GM18873 (cell line): ENCODE data around the gene TMEM164.

Source experiments
- ATAC-seq: cut with Tn5 transposase; IDR thresholded peaks from one replicate; pipeline ENCODE4 v1.9.1; 2021; ENCODE audit warnings: mild to moderate bottlenecking, moderate library complexity, moderate number of reproducible peaks; ENCODE audit not compliant: unreplicated experiment, low FRiP score

Gene TMEM164

DNA sequence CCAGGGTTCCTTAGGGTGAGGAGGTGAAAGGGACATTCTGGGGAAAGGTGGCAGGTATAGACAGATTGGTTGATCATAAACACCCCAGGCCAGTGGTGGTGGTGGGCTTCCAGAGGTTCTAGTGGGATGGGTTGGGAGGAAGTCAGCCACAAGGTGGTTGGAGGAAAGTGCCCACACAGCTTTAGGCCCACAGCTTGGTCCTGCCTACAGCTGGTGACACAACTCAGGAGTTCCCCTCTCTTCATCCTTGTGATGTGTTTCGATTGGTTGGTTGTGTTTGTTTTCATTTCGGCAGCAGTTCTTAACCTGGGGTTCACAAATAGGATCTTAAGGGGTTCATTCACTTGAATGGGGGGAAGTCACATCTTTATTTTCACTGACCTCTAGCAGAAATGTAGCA is 157.0 kb downstream of the TMEM164 start:
- no peak for ATAC-seq

DNA sequence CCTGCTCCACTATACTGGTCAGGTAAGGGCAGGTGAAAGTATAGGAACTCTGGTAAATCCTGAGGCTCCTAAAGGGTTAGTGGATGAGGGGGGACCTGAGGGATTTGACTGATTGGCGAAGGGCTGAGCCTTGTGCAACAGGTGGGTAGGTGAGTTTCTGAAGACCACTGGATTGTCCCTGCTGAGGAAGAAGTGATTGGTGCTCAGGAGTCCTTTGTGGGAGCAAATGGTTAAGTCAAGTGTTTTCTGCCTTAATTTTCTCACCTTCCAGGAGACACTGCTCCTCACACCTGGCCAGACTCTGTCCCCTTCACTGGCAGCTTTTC is 158.4 kb downstream of the TMEM164 start:
- ATAC-seq: no peak

DNA sequence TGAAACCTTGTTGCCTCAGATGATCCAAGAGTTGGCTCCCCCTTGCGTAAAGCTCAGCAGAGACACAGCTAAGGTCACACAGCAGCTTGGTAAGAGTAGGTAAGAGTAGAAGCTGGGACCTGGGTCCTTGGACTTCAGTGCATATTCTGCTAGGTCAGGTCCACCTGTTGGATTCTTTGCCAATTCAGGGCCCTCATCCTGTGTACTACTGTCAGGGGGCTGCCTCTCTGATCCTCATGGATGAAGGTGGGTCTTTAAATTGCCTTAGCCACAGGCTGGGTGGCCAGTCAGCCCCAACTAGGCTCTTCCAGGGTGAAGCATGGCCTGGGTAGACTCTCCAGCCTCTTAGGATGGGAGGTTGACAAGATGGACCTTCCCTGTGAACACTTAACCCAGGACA is 159.2 kb downstream of the TMEM164 start:
- no peak for ATAC-seq

DNA sequence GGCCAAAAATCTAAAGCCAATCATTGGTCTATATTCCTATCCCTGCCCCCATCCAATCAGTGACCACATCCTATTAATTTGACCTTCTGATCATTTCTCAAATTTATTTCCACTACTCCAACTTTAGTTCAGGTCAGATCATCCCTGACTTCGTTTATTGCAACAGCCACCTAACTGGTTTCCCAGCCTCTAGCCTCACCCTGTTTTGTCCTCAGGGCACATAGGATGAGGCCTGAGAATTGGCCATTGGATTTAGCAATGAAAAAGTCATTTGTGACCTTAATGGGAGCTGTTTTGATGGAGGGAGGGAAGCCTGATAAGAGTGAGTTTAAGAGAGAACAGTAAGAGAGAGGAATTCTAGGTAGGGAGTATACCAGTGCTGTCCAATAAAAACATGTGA is 160.0 kb downstream of the TMEM164 start:
- no peak for ATAC-seq

DNA sequence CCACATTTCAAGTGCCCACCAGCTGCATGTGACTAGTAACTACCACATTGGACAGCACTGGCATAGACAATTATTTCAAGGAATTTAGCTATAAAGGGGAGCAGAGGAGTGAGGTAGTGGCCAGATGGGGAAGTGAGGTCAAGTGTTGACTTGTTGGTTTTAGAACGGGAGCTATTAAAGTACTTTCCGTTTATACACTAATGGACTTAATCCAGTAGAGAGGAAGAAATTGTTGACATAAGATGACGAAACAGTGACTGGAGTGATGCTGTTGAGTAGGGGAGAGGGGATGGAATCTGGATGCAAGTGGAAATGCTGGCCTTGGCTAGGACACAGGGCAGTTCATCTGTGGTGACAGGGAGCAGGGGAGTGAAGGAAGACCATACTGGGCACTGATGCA is 160.6 kb downstream of the TMEM164 start:
- ATAC-seq: no peak

DNA sequence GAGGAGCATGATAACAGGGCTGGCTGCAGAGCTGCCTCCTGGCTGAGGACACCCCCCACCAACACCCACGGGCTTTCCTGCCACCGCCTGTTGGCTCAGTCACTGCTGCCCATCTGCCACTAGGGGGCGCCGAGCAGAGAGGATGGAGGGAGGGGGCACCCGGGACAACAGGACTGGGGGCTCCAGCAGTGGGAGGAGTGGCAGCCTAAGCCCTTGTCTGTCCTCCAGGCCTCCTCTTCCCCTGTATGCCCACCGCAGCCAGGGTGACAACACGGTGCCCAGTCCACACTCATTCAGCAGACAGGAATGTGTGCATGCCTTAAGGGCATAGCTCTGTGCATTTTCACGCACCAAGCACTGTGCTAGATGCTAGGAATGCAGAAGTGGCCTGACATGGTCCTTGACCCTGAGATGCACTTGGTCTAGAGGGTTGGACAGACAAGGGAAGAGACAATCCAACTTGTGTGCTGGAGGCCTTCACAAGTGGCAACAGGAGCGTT is 165.1 kb downstream of the TMEM164 start:
- ATAC-seq: no peak

DNA sequence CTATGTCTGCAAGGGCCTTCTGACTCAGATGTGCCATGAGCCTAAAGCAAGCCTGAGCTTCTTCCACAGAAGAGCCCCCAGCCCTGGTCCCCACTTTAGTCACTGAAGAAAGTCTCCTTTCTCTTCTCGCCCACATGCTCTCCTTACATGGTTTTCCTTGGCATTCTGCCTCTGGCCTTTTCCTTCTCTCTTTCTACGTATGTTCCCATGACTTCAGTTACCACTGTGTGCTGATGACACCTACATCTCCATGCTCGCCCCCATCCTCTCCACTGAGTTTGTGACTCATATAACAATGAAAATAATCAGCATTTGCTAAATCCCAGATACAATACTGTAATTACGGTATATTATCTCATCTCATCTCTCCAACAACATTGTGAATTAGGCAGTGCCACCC is 165.7 kb downstream of the TMEM164 start:
- no peak for ATAC-seq

DNA sequence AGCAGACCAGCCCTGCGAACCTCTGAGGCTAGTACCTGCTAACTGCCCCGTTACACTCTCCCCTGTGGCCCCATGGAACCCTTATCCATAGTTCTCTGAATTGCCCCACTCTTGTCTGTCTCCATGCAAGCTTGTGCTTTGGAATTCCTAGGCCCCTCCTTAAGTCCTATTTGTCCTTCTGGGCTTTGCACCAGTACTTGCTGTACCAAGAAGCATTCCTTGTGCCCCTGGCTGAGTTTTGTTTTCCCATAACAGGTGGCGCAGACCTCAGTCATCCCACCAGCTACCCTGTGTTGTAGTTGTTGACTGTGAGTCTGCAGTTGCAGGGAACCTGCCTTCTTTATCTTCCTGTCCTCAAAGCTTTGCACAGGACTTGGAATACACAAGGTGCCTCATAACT is 167.1 kb downstream of the TMEM164 start:
- ATAC-seq: no peak

DNA sequence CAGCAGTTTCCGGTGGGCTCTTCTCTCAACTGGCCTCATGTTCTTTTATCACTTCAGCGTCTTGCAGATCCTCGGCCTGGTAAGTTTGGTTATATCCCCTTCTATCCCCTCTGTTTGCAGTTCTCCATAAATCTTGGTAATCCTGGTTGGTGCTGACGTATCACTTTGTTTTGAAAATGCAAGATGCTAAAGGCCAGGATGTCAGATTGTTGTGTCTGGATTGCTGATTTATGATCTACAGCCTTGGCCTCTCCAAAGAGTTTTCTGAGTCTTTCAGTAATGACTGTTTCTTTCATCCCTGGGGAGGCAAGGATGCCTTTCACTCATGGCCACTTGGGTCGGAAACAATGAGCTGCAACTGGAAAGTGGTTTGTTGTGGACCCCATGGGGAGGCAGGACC is 168.5 kb downstream of the TMEM164 start:
- no peak for ATAC-seq

DNA sequence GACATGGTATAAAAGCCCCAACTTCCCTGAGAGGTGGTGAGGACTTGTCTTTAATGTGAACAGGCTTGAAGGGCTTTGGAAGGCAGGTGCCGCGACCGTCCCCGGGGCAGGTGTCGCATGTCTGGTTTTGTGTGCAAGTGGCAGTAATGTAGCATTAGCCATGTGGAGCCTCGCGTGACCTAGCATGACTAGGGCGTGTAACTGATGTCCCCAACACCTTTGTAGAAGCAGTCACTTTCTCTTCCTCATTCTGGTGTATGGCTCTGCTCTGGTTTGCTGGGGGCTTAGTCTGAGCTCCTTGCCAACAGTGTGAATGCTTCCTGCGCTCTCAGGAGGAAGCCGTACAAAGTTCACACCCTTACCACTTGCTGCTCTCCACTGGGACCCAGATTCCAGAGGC is 169.3 kb downstream of the TMEM164 start:
- peak; percentile 96 for ATAC-seq

DNA sequence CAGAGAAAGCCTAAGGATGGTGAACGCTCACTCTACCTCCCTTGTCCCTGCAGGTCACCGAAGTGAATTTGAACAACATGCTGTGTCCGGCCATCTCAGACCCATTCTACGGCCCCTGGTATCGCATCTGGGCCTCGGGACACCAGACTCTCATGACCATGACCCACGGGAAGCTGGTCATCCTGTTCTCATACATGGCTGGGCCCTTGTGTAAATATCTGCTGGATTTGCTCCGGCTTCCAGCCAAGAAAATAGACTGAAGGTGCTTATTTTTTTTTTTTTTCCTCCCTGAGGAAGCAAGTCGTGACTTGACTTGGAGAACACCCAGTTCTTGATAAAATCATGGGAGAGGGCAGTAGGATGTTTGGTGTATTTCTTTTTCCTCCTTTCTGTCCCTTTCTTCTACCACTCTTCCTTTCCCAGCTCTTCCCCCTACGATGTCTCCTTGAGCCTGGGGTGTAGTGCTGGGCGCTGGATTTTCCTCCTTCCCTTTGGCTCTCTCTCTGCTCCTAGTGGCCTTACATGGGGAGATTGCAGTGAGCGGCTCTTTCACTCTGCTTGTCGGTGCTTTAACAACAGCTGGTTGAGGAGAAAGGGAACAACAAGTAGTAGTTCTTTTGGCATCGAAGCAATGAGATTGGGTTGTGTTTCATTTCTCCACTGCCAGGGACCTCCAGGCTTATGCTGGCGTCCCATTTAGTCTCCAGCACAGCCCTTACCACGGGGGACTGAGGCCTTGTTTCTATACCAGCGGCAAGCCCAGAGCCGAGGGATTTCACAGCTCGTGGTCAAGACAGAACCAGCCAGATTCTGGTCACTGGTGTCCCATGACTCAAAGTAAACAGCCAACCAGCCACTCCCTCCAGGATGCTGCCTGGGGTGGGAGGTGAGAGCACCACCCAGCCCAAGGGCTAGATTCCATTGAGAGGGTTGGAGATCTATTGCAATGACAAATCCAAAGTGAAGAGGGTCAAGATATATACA is 170.6 kb downstream of the TMEM164 start:
- ATAC-seq: no peak

DNA sequence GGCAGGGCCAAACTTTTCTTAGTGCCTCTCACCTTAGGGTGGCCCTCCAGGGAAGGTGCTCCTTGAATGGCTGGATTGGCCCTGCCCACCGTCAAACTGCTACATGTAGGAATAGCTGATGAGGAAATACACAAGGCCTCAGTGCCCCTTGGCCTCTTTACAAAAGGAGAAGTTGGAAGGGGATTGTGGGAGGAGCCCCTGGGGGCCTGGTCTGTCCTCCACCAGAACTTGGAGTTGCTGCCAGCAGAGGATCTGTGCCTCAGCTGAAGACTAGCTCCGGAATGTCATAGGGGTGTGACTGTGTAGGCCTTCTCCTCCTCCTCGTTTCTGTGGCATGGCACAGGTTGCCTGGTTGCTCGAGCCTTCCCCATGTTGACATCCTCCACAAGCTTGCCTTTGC is 172.2 kb downstream of the TMEM164 start:
- ATAC-seq: no peak

DNA sequence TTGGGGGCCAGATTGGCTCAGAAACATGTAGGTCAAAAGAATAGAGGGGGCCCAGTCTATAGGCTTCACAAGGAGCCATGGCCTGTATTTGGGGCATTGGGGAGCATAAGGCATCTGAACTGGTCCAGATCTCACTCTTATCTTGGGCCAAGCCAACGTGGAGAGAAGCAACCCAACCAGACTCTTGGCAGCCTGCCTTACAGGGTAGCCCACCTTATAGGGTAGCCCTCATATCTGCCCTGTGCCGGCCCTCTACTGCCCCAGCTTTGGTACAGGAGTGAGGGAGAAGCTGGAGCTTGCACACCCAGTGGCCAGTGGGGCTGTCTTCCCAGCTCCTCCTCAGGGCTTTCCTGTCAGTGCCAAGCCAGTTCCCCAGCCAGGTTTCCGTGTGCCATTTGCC is 172.8 kb downstream of the TMEM164 start:
- ATAC-seq: no peak

DNA sequence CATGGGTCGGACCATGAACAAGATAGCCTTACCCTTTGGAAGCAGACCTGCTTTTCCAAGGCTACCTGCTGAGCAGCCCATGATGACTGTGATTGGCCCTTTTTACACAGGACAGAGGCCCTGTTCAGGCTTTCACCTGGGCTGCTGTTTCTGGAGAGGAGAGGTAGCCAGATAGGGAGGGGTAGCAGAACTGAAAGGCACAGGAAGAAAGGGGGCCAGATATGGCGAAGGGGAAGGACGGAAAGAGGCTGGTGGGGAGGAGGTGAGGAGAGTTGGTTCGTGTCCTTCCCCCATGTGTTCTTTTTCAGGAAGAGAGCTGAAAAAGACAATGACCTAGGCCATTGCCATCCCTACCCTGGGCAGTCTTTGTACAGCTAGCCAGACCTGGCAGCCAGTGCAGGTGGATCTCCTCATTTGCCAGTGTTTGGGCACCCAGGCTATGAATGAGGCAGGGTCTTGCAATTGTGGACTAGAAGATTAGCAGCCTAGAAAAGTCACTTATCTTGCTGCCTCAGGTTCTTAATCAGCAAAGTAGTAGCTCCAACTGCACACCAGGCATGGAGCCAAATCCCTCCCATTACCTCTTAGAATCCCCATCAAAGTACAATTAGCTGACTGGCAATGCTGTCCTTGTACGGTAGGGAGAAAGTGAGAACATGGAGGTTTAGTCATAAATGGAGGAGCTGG is 175.4 kb downstream of the TMEM164 start:
- no peak for ATAC-seq

DNA sequence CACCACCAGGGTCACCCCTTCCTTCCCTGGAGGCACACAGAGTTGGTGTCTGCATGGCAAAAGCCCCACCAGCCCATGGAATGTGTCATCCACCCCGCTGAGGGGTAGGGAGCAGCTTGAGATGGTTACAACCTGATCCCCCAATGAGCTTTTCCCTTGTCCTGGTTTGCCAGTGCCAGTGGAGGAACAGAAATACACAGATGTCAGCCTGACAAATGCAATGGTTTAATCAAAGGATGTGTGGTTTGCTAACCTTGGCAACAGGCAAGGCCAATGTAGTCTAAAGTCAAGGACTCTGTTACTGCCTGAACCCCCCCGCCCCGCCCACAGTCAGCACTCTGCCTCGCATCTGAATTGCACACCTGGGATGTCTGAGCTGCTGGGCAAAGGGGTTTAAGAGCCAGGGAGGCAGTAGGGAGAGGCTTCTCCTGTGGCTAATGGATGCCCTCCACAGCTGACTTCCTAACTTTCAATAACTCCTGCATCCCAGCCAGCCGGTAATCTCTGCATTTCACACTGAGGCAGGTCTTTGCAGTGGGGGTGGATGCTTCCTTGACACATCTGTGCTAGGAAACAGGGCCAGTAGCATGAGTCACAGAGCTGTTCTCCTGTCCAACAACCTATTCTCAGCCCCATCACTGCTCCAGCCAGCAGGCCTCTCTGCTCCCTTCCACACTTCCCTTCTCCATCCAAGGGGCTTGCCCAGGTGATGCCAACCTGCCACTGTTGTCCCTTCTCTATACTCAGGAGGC is 177.4 kb downstream of the TMEM164 start:
- ATAC-seq: no peak

DNA sequence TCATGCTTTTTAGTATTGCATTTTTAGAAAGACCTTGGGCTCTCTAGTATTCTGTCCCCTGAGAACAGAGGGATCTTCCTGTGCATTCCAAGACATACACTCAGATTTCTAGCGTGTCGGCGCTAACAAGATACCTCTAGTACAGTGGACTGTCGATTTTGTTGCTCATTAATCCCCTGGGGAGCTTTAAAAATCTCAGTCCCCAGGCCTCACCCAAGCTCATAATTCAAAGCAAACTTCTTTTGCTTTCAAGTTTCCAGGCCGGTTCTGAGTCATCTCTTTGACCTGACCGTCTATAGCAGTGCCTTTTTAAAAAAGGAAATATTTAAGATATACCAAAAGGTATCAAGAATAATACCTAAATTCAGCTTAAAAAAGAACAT is 178.0 kb downstream of the TMEM164 start:
- ATAC-seq: no peak

DNA sequence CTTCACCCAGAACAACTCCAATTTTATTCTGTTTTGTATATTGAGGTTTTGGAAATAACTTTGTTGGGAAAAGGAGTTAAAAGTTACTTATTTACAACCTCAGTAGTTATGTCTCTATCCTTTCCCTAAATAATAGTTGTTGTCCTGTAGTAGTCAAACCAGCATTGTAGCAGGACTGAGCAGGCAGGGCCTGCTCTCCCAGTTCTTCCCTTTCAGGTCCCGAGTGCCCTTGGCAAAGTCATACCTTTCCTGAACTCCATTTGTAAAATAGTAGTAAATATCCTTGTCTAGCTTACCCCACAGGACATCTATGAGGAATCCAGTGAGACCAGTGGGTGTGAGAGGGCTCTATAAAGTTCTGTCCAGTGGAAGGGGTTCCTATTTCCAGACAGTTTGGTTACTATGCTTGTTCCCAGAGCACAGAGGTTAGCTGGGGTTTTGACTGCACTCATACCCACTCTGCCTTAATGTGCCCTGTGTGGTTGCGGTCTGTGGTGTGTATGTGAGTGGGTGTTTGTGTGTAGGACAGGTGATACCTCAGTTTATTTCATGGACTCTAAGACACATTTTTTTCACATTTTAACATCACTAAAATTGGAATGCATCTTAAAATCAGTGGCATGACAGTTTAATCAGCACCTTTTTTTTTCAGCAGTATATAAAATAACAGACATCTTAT is 178.7 kb downstream of the TMEM164 start:
- ATAC-seq: no peak

DNA sequence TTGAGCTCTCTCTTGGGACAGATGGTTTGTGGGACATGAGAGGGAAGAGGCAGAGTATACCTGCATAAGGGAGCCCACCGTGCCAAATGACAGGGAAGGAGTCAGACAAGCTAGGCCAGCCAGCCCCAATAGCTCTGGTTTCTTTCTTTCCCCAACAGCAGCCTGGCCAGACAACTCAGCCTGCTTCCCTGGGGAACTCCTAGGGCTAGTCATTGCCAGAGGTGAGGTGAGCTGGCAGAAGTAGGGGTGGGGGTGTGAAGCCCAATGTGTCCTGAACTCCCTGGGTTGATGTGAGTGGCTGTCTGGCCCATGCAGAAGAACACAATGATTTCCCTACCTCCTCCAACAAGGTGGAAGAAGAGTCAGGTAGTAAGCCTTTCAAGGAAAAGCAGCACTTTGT is 179.4 kb downstream of the TMEM164 start:
- ATAC-seq: no peak

DNA sequence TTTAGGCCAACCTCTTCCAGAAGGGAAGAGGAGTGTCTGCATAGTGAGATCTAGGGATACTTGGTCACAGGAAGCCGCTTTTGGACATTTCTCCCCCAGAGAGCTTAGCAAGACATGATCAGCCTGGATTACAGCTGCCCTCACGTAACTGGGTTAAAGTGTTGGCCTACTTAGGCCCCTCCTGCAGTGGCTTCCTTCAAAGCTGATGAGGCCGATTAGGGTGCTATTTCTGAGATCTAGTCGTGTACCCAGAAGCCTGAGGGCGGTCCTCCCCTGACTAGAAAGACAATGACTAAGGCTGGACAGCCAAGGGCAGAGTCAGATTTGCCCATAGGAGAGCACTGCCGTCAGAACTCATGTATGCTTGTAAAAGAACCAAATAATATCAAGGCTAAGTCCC is 180.0 kb downstream of the TMEM164 start:
- no peak for ATAC-seq

DNA sequence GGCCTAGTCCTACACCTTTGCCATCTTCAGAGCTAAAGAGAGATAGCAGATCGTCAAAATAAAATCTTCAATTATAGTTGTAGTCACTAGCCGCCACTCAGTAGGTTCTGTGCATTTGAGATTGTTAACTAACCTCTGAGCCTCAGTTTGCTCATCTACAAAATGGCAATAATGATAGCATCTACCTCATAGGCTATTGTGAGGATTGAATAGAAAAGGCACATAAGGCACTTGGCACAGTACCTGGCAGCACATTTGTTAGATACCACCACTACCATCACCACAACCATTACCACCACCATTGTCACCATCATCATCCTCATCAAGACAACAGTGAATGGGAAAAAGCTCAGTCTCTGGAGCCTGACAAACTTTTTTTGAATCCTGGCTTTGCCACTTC is 180.4 kb downstream of the TMEM164 start:
- ATAC-seq: no peak
